Mammary epithelial cell (primary cell): ENCODE data around the gene DEDD.

Experiments
- CTCF ChIP-seq, 2 donors: IDR thresholded peaks in 1 of 2; conservative IDR thresholded peaks in 1 of 2; 2 replicates each; pipeline ENCODE4 v1.5.1; 2011 to 2012; ENCODE audit warnings: inconsistent platforms in 2 of 2, low read length in 2 of 2, mild to moderate bottlenecking in 2 of 2, control low read depth in 1 of 2, low read depth in 1 of 2; ENCODE audit not compliant: insufficient read depth in 1 of 2; ENCODE audit errors: extremely low read depth in 1 of 2
- EZH2 ChIP-seq: IDR thresholded peaks from 2 replicates; pipeline ENCODE4 v1.6.1; 2012; ENCODE audit warnings: low read length, inconsistent platforms, borderline replicate concordance

GRCh38 chr1:161158316-161159010 is 26.0 kb upstream of the DEDD start:
- TF ChIP-seq CTCF (conservative IDR thresholded peaks at IDR 0.05 in 1 of 2, IDR thresholded peaks at IDR 0.05 in 1 of 2; ENCODE audit: extremely low read depth in 1 of 2, insufficient read depth in 1 of 2, low read depth in 1 of 2, low read length in 2 of 2) (no peak), EZH2 (no peak)
